ENCODE measurements around the gene ARHGAP19. TPM values are rescaled to one million over a fixed set of nuclear protein-coding genes. Genes with fewer than 3 reads are reported as not detected.
"Not testable (repeated sequence)": the region's sequence is repeated elsewhere in the genome, so short reads cannot be mapped to it uniquely, and the experiment has no call there.

ARHGAP19 gene
- polyA plus RNA-seq, 1 of the 3 experiments (the other 2 are of a cell fraction): 3.8 TPM

GRCh38 chr10:97267671-97268070 lies 24.8 kb downstream of the ARHGAP19 start:
- no peaks in the 10 kb centered on the region for H3K27me3 ChIP-seq (ENCODE audit: insufficient read depth)
- no peaks in the 10 kb centered on the region; a peak in 1 of 4 replicates for H3K4me1 ChIP-seq (ENCODE audit: control insufficient read depth in 1 of 2, insufficient read depth in 2 of 2, low read depth in 1 of 2, low read length in 1 of 2)
- H3K79me2 ChIP-seq (ENCODE audit: insufficient read depth): peaks cover 27% of the 10 kb centered on the region
- no peaks in the 10 kb centered on the region for H3K9me3 ChIP-seq
- DNase-seq: no peak
- H3F3A ChIP-seq (replicated peaks; ENCODE audit: insufficient read depth): no peaks in the 10 kb centered on the region
- no peaks in the 10 kb centered on the region for H3K9me2 ChIP-seq
- no peak overlapping the region for H3K27ac ChIP-seq (ENCODE audit: low read depth in 2 of 2, low read length in 1 of 2)
- H3K4me3 ChIP-seq (ENCODE audit: low read depth in 2 of 2, low read length in 1 of 2): no peak overlapping the region
- TF ChIP-seq RFX5 (IDR thresholded peaks at IDR 0.05; ENCODE audit: low read length) (no peak), TCF12 (IDR thresholded peaks at IDR 0.05) (no peak), RCOR1 (IDR thresholded peaks at IDR 0.05; ENCODE audit: low read length) (no peak)
- H3K9ac ChIP-seq: no peak overlapping the region
- POLR2A ChIA-PET: no interaction called here
- H2AFZ ChIP-seq (ENCODE audit: low read depth): no peak overlapping the region
- H3K36me3 ChIP-seq (replicated peaks in 1 of 2; ENCODE audit: control insufficient read depth in 1 of 2, insufficient read depth in 2 of 2, low read length in 1 of 2): peaks cover 0 to 5% of the 10 kb centered on the region in 2 experiments
- CTCF ChIA-PET: interaction anchor here (1.6 to 8.9 kb wide), 2 partner anchors 11 to 195 kb away, joined by 3 to 57 read pairs; no protein-coding TSS in a partner anchor
- 98% methylated on average over 3 of the region's 4 CpGs for WGBS (ENCODE audit: low lambda C conversion rate)
- H3K4me2 ChIP-seq: no peak overlapping the region
- H4K20me1 ChIP-seq (ENCODE audit: insufficient read depth): no peaks in the 10 kb centered on the region

GRCh38 chr10:97265095-97265494 lies 27.3 kb downstream of the ARHGAP19 start:
- H3K9me2 ChIP-seq; POLR2A ChIA-PET; H3K4me2 ChIP-seq; H4K20me1 ChIP-seq (ENCODE audit: insufficient read depth); H3F3A ChIP-seq (replicated peaks; ENCODE audit: insufficient read depth); H3K36me3 ChIP-seq (replicated peaks in 1 of 2; ENCODE audit: control insufficient read depth in 1 of 2, insufficient read depth in 2 of 2, low read length in 1 of 2); H3K9me3 ChIP-seq; DNase-seq; H3K27me3 ChIP-seq (ENCODE audit: insufficient read depth); H3K4me1 ChIP-seq (ENCODE audit: control insufficient read depth in 1 of 2, insufficient read depth in 2 of 2, low read depth in 1 of 2, low read length in 1 of 2); H3K27ac ChIP-seq (ENCODE audit: low read depth in 2 of 2, low read length in 1 of 2); H3K9ac ChIP-seq; H3K4me3 ChIP-seq (ENCODE audit: low read depth in 2 of 2, low read length in 1 of 2); H2AFZ ChIP-seq (ENCODE audit: low read depth): not testable (repeated sequence)
- H3K79me2 ChIP-seq (ENCODE audit: insufficient read depth): peaks cover 17% of the 10 kb centered on the region
- WGBS (ENCODE audit: low lambda C conversion rate): 97% methylated on average over 3 of the region's 3 CpGs
- CTCF ChIA-PET: interaction anchor here (1.4 to 8.9 kb wide), 3 partner anchors 9 to 26 kb away, joined by 5 to 57 read pairs (median 7); no protein-coding TSS in a partner anchor

GRCh38 chr10:97263971-97264370 lies 28.5 kb downstream of the ARHGAP19 start:
- Histone ChIP-seq H3F3A (replicated peaks; ENCODE audit: insufficient read depth) (peaks cover 5% of the 10 kb centered on the region), H3K79me2 (ENCODE audit: insufficient read depth) (peaks cover 9% of the 10 kb centered on the region), H3K9me2 (no peaks in the 10 kb centered on the region), H3K4me1 (ENCODE audit: control insufficient read depth in 1 of 2, insufficient read depth in 2 of 2, low read depth in 1 of 2, low read length in 1 of 2) (no peaks in the 10 kb centered on the region; a peak in 1 of 4 replicates), H3K36me3 (replicated peaks in 1 of 2; ENCODE audit: control insufficient read depth in 1 of 2, insufficient read depth in 2 of 2, low read length in 1 of 2) (peaks cover 0 to 7% of the 10 kb centered on the region in 2 experiments), H3K4me2 (no peak overlapping the region), H3K9me3 (no peaks in the 10 kb centered on the region), H3K27ac (ENCODE audit: low read depth in 2 of 2, low read length in 1 of 2) (no peak overlapping the region), H4K20me1 (ENCODE audit: insufficient read depth) (no peaks in the 10 kb centered on the region), H3K9ac (no peak overlapping the region), H3K4me3 (ENCODE audit: low read depth in 2 of 2, low read length in 1 of 2) (no peak overlapping the region), H2AFZ (ENCODE audit: low read depth) (no peak overlapping the region), H3K27me3 (ENCODE audit: insufficient read depth) (no peaks in the 10 kb centered on the region)
- ChIA-PET CTCF (interaction anchor here (1.3 to 8.9 kb wide), 2 partner anchors 14 to 29 kb away, joined by 3 to 57 read pairs; no protein-coding TSS in a partner anchor), POLR2A (no interaction called here)
- TF ChIP-seq POLR2AphosphoS5 (IDR thresholded peaks at IDR 0.05; ENCODE audit: low read depth, low read length) (no peak), TCF12 (IDR thresholded peaks at IDR 0.05) (no peak), SMC3 (IDR thresholded peaks at IDR 0.05; ENCODE audit: low read depth, low read length) (no peak), MXI1 (IDR thresholded peaks at IDR 0.05; ENCODE audit: low read depth, low read length) (no peak), NRF1 (IDR thresholded peaks at IDR 0.05; ENCODE audit: low read depth, low read length) (no peak), NFIC (IDR thresholded peaks at IDR 0.05; ENCODE audit: borderline replicate concordance) (no peak), ZBTB33 (IDR thresholded peaks at IDR 0.05; ENCODE audit: borderline replicate concordance, low read depth) (no peak)
- WGBS (ENCODE audit: low lambda C conversion rate): 74% methylated on average over 5 of the region's 5 CpGs
- no peak for DNase-seq
